Measurements from ENCODE around the gene PIPOX. TPM values are rescaled to one million over a fixed set of nuclear protein-coding genes. Genes with fewer than 3 reads are reported as not detected.

The PIPOX gene
- total and polyA plus RNA-seq, 2 donors (not counting 1 experiment from before 2014, with no cell fraction given) = 0.20 to 0.83 TPM

GRCh38 chr17:29010586-29010985 lies 32.4 kb upstream of the PIPOX start:
- H3K36me3 ChIP-seq (ENCODE audit: control insufficient read depth, insufficient read depth, low read length) = no peaks in the 10 kb centered on the region
- no peaks in the 10 kb centered on the region for H3K79me2 ChIP-seq (ENCODE audit: control insufficient read depth, insufficient read depth, low read length)
- H3K27ac ChIP-seq (ENCODE audit: insufficient read depth, low read length) = no peak overlapping the region
- H3K4me1 ChIP-seq (ENCODE audit: control insufficient read depth, extremely low read depth, insufficient read depth, low read length) = no peaks in the 10 kb centered on the region
- no peak for TF ChIP-seq CTCF (conservative IDR thresholded peaks at IDR 0.05 in 1 of 2, IDR thresholded peaks at IDR 0.05 in 1 of 2; ENCODE audit: low read depth in 1 of 2, low read length in 2 of 2)
- no peak for TF ChIP-seq EZH2 (IDR thresholded peaks at IDR 0.05; ENCODE audit: low read length, missing control alignments)
- H3K27me3 ChIP-seq (ENCODE audit: control insufficient read depth, insufficient read depth, low read length) = peaks cover 31% of the 10 kb centered on the region
- no peak overlapping the region for H3K9ac ChIP-seq (ENCODE audit: insufficient read depth, low read length)
- no peaks in the 10 kb centered on the region for H3K9me3 ChIP-seq (ENCODE audit: control insufficient read depth, insufficient read depth, low read depth, low read length)
- no peaks in the 10 kb centered on the region for H4K20me1 ChIP-seq (ENCODE audit: control insufficient read depth, extremely low read depth, insufficient read depth, low read length)
- H3K4me2 ChIP-seq (ENCODE audit: extremely low read depth, insufficient read depth, low read length) = no peak overlapping the region
- no peak overlapping the region for H3K4me3 ChIP-seq (replicated peaks in 1 of 4; ENCODE audit: control extremely low read depth in 1 of 4, insufficient read depth in 1 of 4, low read depth in 3 of 4, low read length in 4 of 4)
- no peak overlapping the region for H2AFZ ChIP-seq (ENCODE audit: low read length)
- DNase-seq (ENCODE audit: low read depth in 2 of 2) = no peak

- H3K9me3 ChIP-seq (ENCODE audit: control insufficient read depth, insufficient read depth, low read depth, low read length) = no peaks in the 10 kb centered on the region
- H4K20me1 ChIP-seq (ENCODE audit: control insufficient read depth, extremely low read depth, insufficient read depth, low read length) = no peaks in the 10 kb centered on the region
- no peak for DNase-seq (ENCODE audit: low read depth in 2 of 2)
- H3K27ac ChIP-seq (ENCODE audit: insufficient read depth, low read length) = no peak overlapping the region
- no peaks in the 10 kb centered on the region for H3K4me1 ChIP-seq (ENCODE audit: control insufficient read depth, extremely low read depth, insufficient read depth, low read length)
- no peaks in the 10 kb centered on the region for H3K36me3 ChIP-seq (ENCODE audit: control insufficient read depth, insufficient read depth, low read length)
- no peak overlapping the region for H3K4me2 ChIP-seq (ENCODE audit: extremely low read depth, insufficient read depth, low read length)
- no peaks in the 10 kb centered on the region for H3K79me2 ChIP-seq (ENCODE audit: control insufficient read depth, insufficient read depth, low read length)
- H3K27me3 ChIP-seq (ENCODE audit: control insufficient read depth, insufficient read depth, low read length) = peaks cover 27% of the 10 kb centered on the region
- TF ChIP-seq EZH2 (IDR thresholded peaks at IDR 0.05; ENCODE audit: low read length, missing control alignments) (no peak), CTCF (conservative IDR thresholded peaks at IDR 0.05 in 1 of 2, IDR thresholded peaks at IDR 0.05 in 1 of 2; ENCODE audit: low read depth in 1 of 2, low read length in 2 of 2) (no peak)
- H2AFZ ChIP-seq (ENCODE audit: low read length) = no peak overlapping the region
- no peak overlapping the region for H3K9ac ChIP-seq (ENCODE audit: insufficient read depth, low read length)
- H3K4me3 ChIP-seq (replicated peaks in 1 of 4; ENCODE audit: control extremely low read depth in 1 of 4, insufficient read depth in 1 of 4, low read depth in 3 of 4, low read length in 4 of 4) = no peak overlapping the region
These were observed 30.4 kb upstream of the PIPOX start for GRCh38 chr17:29012535-29012934.

- H3K4me2 ChIP-seq (ENCODE audit: extremely low read depth, insufficient read depth, low read length) = no peak overlapping the region
- no peaks in the 10 kb centered on the region for H3K4me1 ChIP-seq (ENCODE audit: control insufficient read depth, extremely low read depth, insufficient read depth, low read length)
- no peaks in the 10 kb centered on the region for H3K9me3 ChIP-seq (ENCODE audit: control insufficient read depth, insufficient read depth, low read depth, low read length)
- peaks cover 41% of the 10 kb centered on the region for H3K27me3 ChIP-seq (ENCODE audit: control insufficient read depth, insufficient read depth, low read length)
- no peaks in the 10 kb centered on the region for H4K20me1 ChIP-seq (ENCODE audit: control insufficient read depth, extremely low read depth, insufficient read depth, low read length)
- no peak overlapping the region for H2AFZ ChIP-seq (ENCODE audit: low read length)
- H3K79me2 ChIP-seq (ENCODE audit: control insufficient read depth, insufficient read depth, low read length) = no peaks in the 10 kb centered on the region
- no peak for TF ChIP-seq EZH2 (IDR thresholded peaks at IDR 0.05; ENCODE audit: low read length, missing control alignments)
- TF ChIP-seq CTCF (conservative IDR thresholded peaks at IDR 0.05 in 1 of 2, IDR thresholded peaks at IDR 0.05 in 1 of 2; ENCODE audit: low read depth in 1 of 2, low read length in 2 of 2) = no peak
- no peak for DNase-seq (ENCODE audit: low read depth in 2 of 2)
- H3K4me3 ChIP-seq (replicated peaks in 1 of 4; ENCODE audit: control extremely low read depth in 1 of 4, insufficient read depth in 1 of 4, low read depth in 3 of 4, low read length in 4 of 4) = no peak overlapping the region
- no peaks in the 10 kb centered on the region for H3K36me3 ChIP-seq (ENCODE audit: control insufficient read depth, insufficient read depth, low read length)
- H3K9ac ChIP-seq (ENCODE audit: insufficient read depth, low read length) = no peak overlapping the region
- H3K27ac ChIP-seq (ENCODE audit: insufficient read depth, low read length) = no peak overlapping the region
These were observed 28.2 kb upstream of the PIPOX start for GRCh38 chr17:29014716-29015115.

Data from fibroblast of lung (primary cell).